CD4-positive, alpha-beta memory T cell (primary cell): ENCODE data around the gene SNAI1. TPM values are rescaled to one million over a fixed set of nuclear protein-coding genes. Genes with fewer than 3 reads are reported as not detected.
A peak's percentile ranks its signal among the peaks of the same experiment; 100 is the strongest.

Experiments
- CTCF ChIA-PET: fragments of 350-600 bp; sonication (Branson Sonifier 250); formaldehyde crosslinking; loops from one replicate; lab custom pipeline; 2021; ENCODE audit warnings: inconsistent platforms; ENCODE audit not compliant: partially characterized antibody; lab: Charles Lee
- POLR2A ChIA-PET: fragments of 350-600 bp; sonication (Branson Sonifier 250); formaldehyde crosslinking; loops from one replicate; lab custom pipeline; 2021; ENCODE audit not compliant: partially characterized antibody; lab: Charles Lee
- DNase-seq, 5 donors: peaks; one replicate each; pipeline versions ENCODE4 v3.0.0 to v3.0.0-alpha.2; 2020 to 2022; ENCODE audit warnings: mixed read lengths in 1 of 5
- H3K27ac ChIP-seq: one replicate; pipeline ENCODE4 v1.7.0; 2013; ENCODE audit warnings: low read depth, low read length
- H3K27me3 ChIP-seq: 2 replicates; pipeline ENCODE4 v1.7.0; 2013; ENCODE audit warnings: mild to moderate bottlenecking, low read length, moderate library complexity; ENCODE audit not compliant: insufficient read depth
- H3K36me3 ChIP-seq: 2 replicates; pipeline ENCODE4 v1.7.0; 2013; ENCODE audit warnings: mild to moderate bottlenecking, low read length, moderate library complexity; ENCODE audit not compliant: insufficient read depth
- H3K4me1 ChIP-seq: 2 replicates; pipeline ENCODE4 v1.7.0; 2013; ENCODE audit warnings: mild to moderate bottlenecking, low read length, moderate library complexity; ENCODE audit not compliant: insufficient read depth
- H3K4me3 ChIP-seq, 2 donors: one replicate each; pipeline ENCODE4 v1.7.0; 2013; ENCODE audit warnings: low read length in 2 of 2, mild to moderate bottlenecking in 1 of 2
- H3K9me3 ChIP-seq, 2 donors: one replicate each; pipeline ENCODE4 v1.7.0; 2013; ENCODE audit warnings: low read length in 2 of 2, control low read depth in 1 of 2; ENCODE audit not compliant: control insufficient read depth in 1 of 2
- H3K27ac Mint-ChIP-seq, 7 donors: one replicate each; pipeline ENCODE4 v1.8.0; 2020 to 2021; ENCODE audit warnings: mixed read lengths in 7 of 7, mild to moderate bottlenecking in 6 of 7, inconsistent platforms in 3 of 7, moderate library complexity in 3 of 7
- H3K27me3 Mint-ChIP-seq, 2 donors: one replicate each; pipeline ENCODE4 v1.8.0; 2020 to 2021; ENCODE audit warnings: mixed read lengths in 2 of 2
- H3K36me3 Mint-ChIP-seq, 2 donors: one replicate each; pipeline ENCODE4 v1.8.0; 2020 to 2021; ENCODE audit warnings: mixed read lengths in 2 of 2, inconsistent platforms in 1 of 2, mild to moderate bottlenecking in 1 of 2
- H3K4me1 Mint-ChIP-seq, 4 donors: one replicate each; pipeline ENCODE4 v1.8.0; 2020 to 2021; ENCODE audit warnings: mixed read lengths in 4 of 4, mild to moderate bottlenecking in 1 of 4
- H3K4me3 Mint-ChIP-seq, 8 donors: one replicate each; pipeline ENCODE4 v1.8.0; 2020 to 2021; ENCODE audit warnings: mixed read lengths in 8 of 8, mild to moderate bottlenecking in 7 of 8, moderate library complexity in 6 of 8, inconsistent platforms in 3 of 8
- H3K9me3 Mint-ChIP-seq, 8 donors: one replicate each; pipeline ENCODE4 v1.8.0; 2020 to 2021; ENCODE audit warnings: mixed read lengths in 8 of 8, mild to moderate bottlenecking in 5 of 8, inconsistent platforms in 3 of 8, moderate library complexity in 1 of 8
- intact Hi-C: fragments of 100-400 bp; cut with micrococcal nuclease; formaldehyde crosslinking; loops from one replicate; pipeline ENCODE4 v1.15.1; 2023
- polyA plus RNA-seq, 2 donors: library from polyadenylated mRNA; unstranded; fragments of 300-500 nt; fragmentation: Illumina TruSeq; gene quantifications; one replicate each; pipeline ENCODE4 v1.2.3, GENCODE V29; 2021
- total RNA-seq, 2 experiments: library from RNA; stranded (reverse); gene quantifications; one replicate each; pipeline ENCODE4 v1.2.3, GENCODE V29; 2021

SNAI1 gene
- total and polyA plus RNA-seq, 4 experiments from 2014 or later: 0.17 to 0.60 (median 0.32) TPM

GRCh38 chr20:50037575-50037974, 54.8 kb downstream of the SNAI1 start:
- H3K36me3 ChIP-seq: no peaks in the 10 kb centered on the region
- no peak overlapping the region for H3K27ac ChIP-seq
- Mint-ChIP-seq H3K27ac (no peak overlapping the region), H3K4me3 (no peak overlapping the region), H3K9me3 (no peaks in the 10 kb centered on the region), H3K27me3 (no peaks in the 10 kb centered on the region), H3K4me1 (peaks cover 0 to 3% (median 0%) of the 10 kb centered on the region in 4 donors), H3K36me3 (no peaks in the 10 kb centered on the region)
- no peaks in the 10 kb centered on the region for H3K27me3 ChIP-seq
- POLR2A ChIA-PET: no interaction called here
- H3K9me3 ChIP-seq: no peaks in the 10 kb centered on the region
- no peak for DNase-seq
- intact Hi-C loops: no loop called here
- H3K4me1 ChIP-seq: no peaks in the 10 kb centered on the region
- CTCF ChIA-PET: interaction anchor here (1.4 kb wide), 1 partner anchor 31 kb away, joined by 3 read pairs; no protein-coding TSS in a partner anchor
- no peak overlapping the region for H3K4me3 ChIP-seq

GRCh38 chr20:50038169-50038568, 55.4 kb downstream of the SNAI1 start:
- Histone ChIP-seq H3K4me3 (no peak overlapping the region), H3K27me3 (no peaks in the 10 kb centered on the region), H3K27ac (no peak overlapping the region), H3K9me3 (no peaks in the 10 kb centered on the region), H3K4me1 (no peaks in the 10 kb centered on the region), H3K36me3 (no peaks in the 10 kb centered on the region)
- intact Hi-C loops: no loop called here
- H3K9me3 Mint-ChIP-seq: no peaks in the 10 kb centered on the region
- H3K4me3 Mint-ChIP-seq: no peak overlapping the region
- ChIA-PET CTCF (interaction anchor here (0.6 to 1.4 kb wide), 2 partner anchors 32 to 143 kb away, joined by 3 read pairs; no protein-coding TSS in a partner anchor), POLR2A (no interaction called here)
- no peak for DNase-seq
- H3K36me3 Mint-ChIP-seq: no peaks in the 10 kb centered on the region
- peaks cover 0 to 3% (median 0%) of the 10 kb centered on the region in 4 donors for H3K4me1 Mint-ChIP-seq
- H3K27ac Mint-ChIP-seq: peak overlapping the region in 1 of 7 donors; percentile 56
- no peaks in the 10 kb centered on the region for H3K27me3 Mint-ChIP-seq

Other genes with a start within 250 kb of the SNAI1 start
- 10 to 100 TPM; 24.4 to 25.6 TPM for gene SLC9A8, start 170.2 kb upstream of the SNAI1 start, total RNA-seq
- gene SLC9A8, start 170.2 kb upstream of the SNAI1 start, polyA plus RNA-seq: 1 to 10 TPM; 3.4 to 9.5 TPM
- 1 to 10 TPM; 8.7 to 9.3 TPM for gene SPATA2, start 67.5 kb upstream of the SNAI1 start, total RNA-seq
- gene SPATA2, start 67.5 kb upstream of the SNAI1 start, polyA plus RNA-seq: 1 to 10 TPM; 2.6 to 6.9 TPM
- gene RNF114, start 46.6 kb upstream of the SNAI1 start, total RNA-seq: 100 to 1,000 TPM in 1 of 2 experiments, 10 to 100 TPM in 1; 96.3 to 101 TPM
- gene RNF114, start 46.6 kb upstream of the SNAI1 start, polyA plus RNA-seq: 100 to 1,000 TPM; 107 to 177 TPM
- gene UBE2V1, start 130.2 kb downstream of the SNAI1 start, total RNA-seq: 100 to 1,000 TPM; 131 to 133 TPM
- gene UBE2V1, start 130.2 kb downstream of the SNAI1 start, polyA plus RNA-seq: 100 to 1,000 TPM; 151 to 176 TPM
- 10 to 100 TPM; 16.8 TPM for gene PEDS1, start 170.7 kb downstream of the SNAI1 start, total RNA-seq
- gene PEDS1, start 170.7 kb downstream of the SNAI1 start, polyA plus RNA-seq: 10 to 100 TPM; 14.7 to 25.1 TPM
- gene CEBPB, start 207.8 kb downstream of the SNAI1 start, total RNA-seq: 10 to 100 TPM; 32.7 to 34.3 TPM
- 10 to 100 TPM; 12.8 to 23.5 TPM for gene CEBPB, start 207.8 kb downstream of the SNAI1 start, polyA plus RNA-seq